H1 (cell line): Measurements from ENCODE around the gene FRMD4A.

Experiments used
- POLR2A ChIP-seq, 2 experiments: IDR thresholded peaks; 1 replicate in 1 of 2; 2 replicates in 1 of 2; pipeline ENCODE4 v1.6.1; 2011; ENCODE audit warnings: low read depth in 2 of 2, low read length in 2 of 2, mild to moderate bottlenecking in 2 of 2; ENCODE audit errors: control extremely low read depth in 1 of 2
- POLR2AphosphoS5 ChIP-seq: IDR thresholded peaks from 2 replicates; pipeline ENCODE4 v1.6.1; 2011; ENCODE audit warnings: low read depth, low read length
- SRF ChIP-seq: IDR thresholded peaks from 2 replicates; pipeline ENCODE4 v1.6.1; 2011; ENCODE audit warnings: mild to moderate bottlenecking, low read depth, low read length, moderate library complexity
- YY1 ChIP-seq: IDR thresholded peaks from 2 replicates; pipeline ENCODE4 v1.6.1; 2011; ENCODE audit warnings: low read depth, mild to moderate bottlenecking, low read length
- ZNF274 ChIP-seq: IDR thresholded peaks from 2 replicates; pipeline ENCODE4 v1.7.0; 2012; ENCODE audit warnings: low read length, borderline replicate concordance; ENCODE audit errors: extremely low read depth
- TF ChIP-seq, protein P1 (sequence below), 3 experiments: IDR thresholded peaks; 1 replicate in 2 of 3; 2 replicates in 1 of 3; pipeline versions ENCODE4 v1.5.1 to v1.6.1; 2011; ENCODE audit warnings: low read length in 3 of 3, mild to moderate bottlenecking in 3 of 3, inconsistent platforms in 2 of 3, low read depth in 1 of 3, moderate library complexity in 1 of 3; ENCODE audit not compliant: insufficient read depth in 1 of 3; ENCODE audit errors: control extremely low read depth in 1 of 3
- TF ChIP-seq, protein P2 (sequence below): IDR thresholded peaks from 2 replicates; pipeline ENCODE4 v1.6.1; 2011; ENCODE audit warnings: low read length, improper control_type of control experiment

DNA sequence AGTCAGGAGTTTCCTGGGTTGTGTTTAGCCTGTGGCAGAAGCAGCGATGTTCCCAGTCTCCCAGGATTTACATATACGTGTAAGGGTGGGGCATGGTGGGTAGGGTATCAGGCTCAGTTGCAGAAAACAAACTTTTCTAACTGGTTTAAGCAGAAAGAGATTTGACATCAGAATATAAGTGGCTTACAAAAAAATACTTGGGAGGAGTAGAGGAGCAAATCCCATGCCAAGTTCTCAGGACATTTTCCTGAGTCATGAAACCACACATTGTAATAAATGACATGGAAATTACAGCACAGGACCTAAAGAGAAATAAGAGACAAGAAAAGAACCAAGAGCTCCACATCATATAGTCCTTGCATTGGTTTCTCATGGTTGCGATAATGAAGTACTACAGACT is 26.2 kb upstream of the FRMD4A start:
- TF ChIP-seq POLR2AphosphoS5 = no peak
- no peak for TF ChIP-seq ZNF274
- TF ChIP-seq, protein P1, sequence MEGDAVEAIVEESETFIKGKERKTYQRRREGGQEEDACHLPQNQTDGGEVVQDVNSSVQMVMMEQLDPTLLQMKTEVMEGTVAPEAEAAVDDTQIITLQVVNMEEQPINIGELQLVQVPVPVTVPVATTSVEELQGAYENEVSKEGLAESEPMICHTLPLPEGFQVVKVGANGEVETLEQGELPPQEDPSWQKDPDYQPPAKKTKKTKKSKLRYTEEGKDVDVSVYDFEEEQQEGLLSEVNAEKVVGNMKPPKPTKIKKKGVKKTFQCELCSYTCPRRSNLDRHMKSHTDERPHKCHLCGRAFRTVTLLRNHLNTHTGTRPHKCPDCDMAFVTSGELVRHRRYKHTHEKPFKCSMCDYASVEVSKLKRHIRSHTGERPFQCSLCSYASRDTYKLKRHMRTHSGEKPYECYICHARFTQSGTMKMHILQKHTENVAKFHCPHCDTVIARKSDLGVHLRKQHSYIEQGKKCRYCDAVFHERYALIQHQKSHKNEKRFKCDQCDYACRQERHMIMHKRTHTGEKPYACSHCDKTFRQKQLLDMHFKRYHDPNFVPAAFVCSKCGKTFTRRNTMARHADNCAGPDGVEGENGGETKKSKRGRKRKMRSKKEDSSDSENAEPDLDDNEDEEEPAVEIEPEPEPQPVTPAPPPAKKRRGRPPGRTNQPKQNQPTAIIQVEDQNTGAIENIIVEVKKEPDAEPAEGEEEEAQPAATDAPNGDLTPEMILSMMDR (IDR thresholded peaks at IDR 0.05; ENCODE audit: control extremely low read depth in 1 of 3, insufficient read depth in 1 of 3, low read depth in 1 of 3, low read length in 3 of 3) = no peak
- TF ChIP-seq, protein P2, sequence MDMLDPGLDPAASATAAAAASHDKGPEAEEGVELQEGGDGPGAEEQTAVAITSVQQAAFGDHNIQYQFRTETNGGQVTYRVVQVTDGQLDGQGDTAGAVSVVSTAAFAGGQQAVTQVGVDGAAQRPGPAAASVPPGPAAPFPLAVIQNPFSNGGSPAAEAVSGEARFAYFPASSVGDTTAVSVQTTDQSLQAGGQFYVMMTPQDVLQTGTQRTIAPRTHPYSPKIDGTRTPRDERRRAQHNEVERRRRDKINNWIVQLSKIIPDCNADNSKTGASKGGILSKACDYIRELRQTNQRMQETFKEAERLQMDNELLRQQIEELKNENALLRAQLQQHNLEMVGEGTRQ = no peak
- no peak for TF ChIP-seq YY1
- no peak for TF ChIP-seq POLR2A (IDR thresholded peaks at IDR 0.05; ENCODE audit: control extremely low read depth in 1 of 2, low read depth in 2 of 2, low read length in 2 of 2)
- TF ChIP-seq SRF = no peak
